ENCODE results near the gene SLC26A9.

- TF ChIP-seq CTCF (IDR thresholded peaks at IDR 0.05) (no peak), FOXM1 (IDR thresholded peaks at IDR 0.05; ENCODE audit: low read depth) (no peak), JUND (IDR thresholded peaks at IDR 0.05) (no peak), YY1 (IDR thresholded peaks at IDR 0.05; ENCODE audit: low read depth) (no peak), TAF1 (IDR thresholded peaks at IDR 0.05; ENCODE audit: borderline replicate concordance, low read depth, low read length) (no peak), TCF12 (IDR thresholded peaks at IDR 0.05) (no peak), USF1 (IDR thresholded peaks at IDR 0.05; ENCODE audit: borderline replicate concordance, low read depth) (no peak), ELF1 (IDR thresholded peaks at IDR 0.05) (no peak), REST (IDR thresholded peaks at IDR 0.05; ENCODE audit: low read depth, low read length) (no peak), MXI1 (IDR thresholded peaks at IDR 0.05; ENCODE audit: low read depth, low read length) (no peak)
Measured at GRCh38 chr1:205974712-205975111, 31.5 kb upstream of the SLC26A9 start.
